Kidney epithelial cell (primary cell): ENCODE data around the gene RCAN3. TPM values are rescaled to one million over a fixed set of nuclear protein-coding genes. Genes with fewer than 3 reads are reported as not detected.

Experiments
- DNase-seq: peaks from one replicate; pipeline ENCODE4 v3.0.0-alpha.2; 2010; ENCODE audit warnings: low read depth
- H3K27me3 ChIP-seq: 2 replicates; pipeline ENCODE4 v1.6.0; 2011; ENCODE audit warnings: low read length; ENCODE audit not compliant: control insufficient read depth, insufficient read depth
- H3K36me3 ChIP-seq: 2 replicates; pipeline ENCODE4 v1.5.1; 2011; ENCODE audit warnings: low read length; ENCODE audit not compliant: control insufficient read depth, insufficient read depth
- H3K4me3 ChIP-seq: 2 replicates; pipeline ENCODE4 v1.5.1; 2011; ENCODE audit warnings: low read depth, mild to moderate bottlenecking, control low read depth, low read length
- total RNA-seq: library from RNA; depleted of rRNA; stranded (reverse); fragments of >200 nt; gene quantifications from 2 replicates; pipeline ENCODE4 v1.2.3, GENCODE V29; 2015
- TF ChIP-seq, protein P1 (sequence below): IDR thresholded peaks from 2 replicates; pipeline ENCODE4 v1.5.1; 2011; ENCODE audit warnings: mild to moderate bottlenecking, moderate library complexity, low read length, control low read depth, inconsistent platforms; ENCODE audit not compliant: insufficient read depth, poor library complexity, severe bottlenecking

RCAN3 gene
- 20.3 and 24.4 TPM in 2 replicates for total RNA-seq

GRCh38 chr1:24502709-24503058 is at the start of gene RCAN3:
RCAN3 (plus strand) TSS chr1:24502836; CDS start chr1:24514373, 11,537 bp downstream.
- TF ChIP-seq, protein P1, sequence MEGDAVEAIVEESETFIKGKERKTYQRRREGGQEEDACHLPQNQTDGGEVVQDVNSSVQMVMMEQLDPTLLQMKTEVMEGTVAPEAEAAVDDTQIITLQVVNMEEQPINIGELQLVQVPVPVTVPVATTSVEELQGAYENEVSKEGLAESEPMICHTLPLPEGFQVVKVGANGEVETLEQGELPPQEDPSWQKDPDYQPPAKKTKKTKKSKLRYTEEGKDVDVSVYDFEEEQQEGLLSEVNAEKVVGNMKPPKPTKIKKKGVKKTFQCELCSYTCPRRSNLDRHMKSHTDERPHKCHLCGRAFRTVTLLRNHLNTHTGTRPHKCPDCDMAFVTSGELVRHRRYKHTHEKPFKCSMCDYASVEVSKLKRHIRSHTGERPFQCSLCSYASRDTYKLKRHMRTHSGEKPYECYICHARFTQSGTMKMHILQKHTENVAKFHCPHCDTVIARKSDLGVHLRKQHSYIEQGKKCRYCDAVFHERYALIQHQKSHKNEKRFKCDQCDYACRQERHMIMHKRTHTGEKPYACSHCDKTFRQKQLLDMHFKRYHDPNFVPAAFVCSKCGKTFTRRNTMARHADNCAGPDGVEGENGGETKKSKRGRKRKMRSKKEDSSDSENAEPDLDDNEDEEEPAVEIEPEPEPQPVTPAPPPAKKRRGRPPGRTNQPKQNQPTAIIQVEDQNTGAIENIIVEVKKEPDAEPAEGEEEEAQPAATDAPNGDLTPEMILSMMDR, result no peak
- H3K4me3 ChIP-seq, result peak within 1 kb of the TSS; percentile 79
- peak; percentile 39 for DNase-seq
- H3K27me3 ChIP-seq, result no peaks in the 10 kb centered on the region
- no peaks in the 10 kb centered on the region for H3K36me3 ChIP-seq

GRCh38 chr1:24452922-24453485 is 49.6 kb upstream of the RCAN3 start:
- TF ChIP-seq, protein P1, result no peak
- no peak overlapping the region for H3K4me3 ChIP-seq
- peaks cover 1% of the 10 kb centered on the region for H3K36me3 ChIP-seq
- no peak for DNase-seq
- no peaks in the 10 kb centered on the region for H3K27me3 ChIP-seq

GRCh38 chr1:24454673-24455072 is 48.0 kb upstream of the RCAN3 start:
- no peaks in the 10 kb centered on the region for H3K27me3 ChIP-seq
- TF ChIP-seq, protein P1, result no peak
- H3K36me3 ChIP-seq, result peaks cover 1% of the 10 kb centered on the region
- H3K4me3 ChIP-seq, result no peak overlapping the region
- DNase-seq, result no peak

DNA sequence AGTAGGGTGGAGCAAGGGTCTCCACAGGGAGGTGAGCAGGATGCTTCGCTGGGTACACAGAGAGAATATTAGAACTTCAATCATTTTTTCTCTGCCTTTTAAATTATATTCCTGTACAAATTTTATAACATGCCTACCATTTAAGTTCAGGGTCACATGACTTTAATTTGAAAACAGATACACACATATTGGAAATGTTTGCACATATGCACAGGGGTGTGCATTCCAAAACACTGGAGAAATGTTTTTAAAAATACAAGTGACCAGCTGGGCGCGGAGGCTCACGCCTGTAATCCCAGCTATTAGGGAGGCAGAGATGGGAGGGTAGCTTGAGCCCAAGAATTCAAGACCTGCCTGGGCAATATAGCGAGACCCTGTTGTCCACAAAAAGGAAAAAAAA is 47.4 kb upstream of the RCAN3 start:
- no peak for DNase-seq
- TF ChIP-seq, protein P1, result no peak
- Histone ChIP-seq H3K36me3 (peaks cover 1% of the 10 kb centered on the region), H3K27me3 (no peaks in the 10 kb centered on the region), H3K4me3 (no peak overlapping the region)

GRCh38 chr1:24457866-24458265 is 44.8 kb upstream of the RCAN3 start:
- H3K27me3 ChIP-seq, result no peaks in the 10 kb centered on the region
- no peak overlapping the region for H3K4me3 ChIP-seq
- TF ChIP-seq, protein P1, result no peak
- DNase-seq, result no peak
- no peaks in the 10 kb centered on the region for H3K36me3 ChIP-seq
